GM12878 (cell line): ENCODE data around the gene FZR1.

Experiments used
- CEBPB ChIP-seq, 2 experiments: fragments of 150-350 bp in 1 of 2; IDR thresholded peaks; 2 replicates each; pipeline ENCODE4 v1.6.1; 2012 to 2014; ENCODE audit warnings: low read depth in 2 of 2, low read length in 2 of 2, borderline replicate concordance in 1 of 2, inconsistent platforms in 1 of 2
- CHD2 ChIP-seq: IDR thresholded peaks from 2 replicates; pipeline ENCODE4 v1.6.1; 2011; ENCODE audit warnings: low read depth, low read length, improper control_type of control experiment, borderline replicate concordance
- HCFC1 ChIP-seq: fragments of 150-350 bp; IDR thresholded peaks from 2 replicates; pipeline ENCODE4 v1.6.1; 2014; ENCODE audit warnings: low read length
- NFIC ChIP-seq: IDR thresholded peaks from 2 replicates; pipeline ENCODE4 v1.6.1; 2012; ENCODE audit warnings: low read depth, mild to moderate bottlenecking, inconsistent platforms, low read length, moderate library complexity
- NR2C1 ChIP-seq: fragments of 450-650 bp; IDR thresholded peaks from 2 replicates; pipeline ENCODE4 v1.6.1; 2017; ENCODE audit warnings: antibody characterized with exemption, mild to moderate bottlenecking, moderate library complexity
- POLR2AphosphoS5 ChIP-seq: IDR thresholded peaks from 2 replicates; pipeline ENCODE4 v1.6.1; 2011; ENCODE audit warnings: mild to moderate bottlenecking, low read length, inconsistent platforms
- SIX5 ChIP-seq: IDR thresholded peaks from 2 replicates; pipeline ENCODE4 v1.6.1; 2011; ENCODE audit warnings: mild to moderate bottlenecking, low read depth, low read length, moderate library complexity; ENCODE audit not compliant: severe bottlenecking
- SRF ChIP-seq, 2 experiments: IDR thresholded peaks; 2 replicates each; pipeline ENCODE4 v1.6.1; 2011; ENCODE audit warnings: low read depth in 2 of 2, low read length in 2 of 2, mild to moderate bottlenecking in 1 of 2, moderate library complexity in 1 of 2
- TF ChIP-seq, protein P1 (sequence below): fragments of 450-650 bp; formaldehyde crosslinking; IDR thresholded peaks from 2 replicates; pipeline ENCODE4 v1.4.0; 2022; ENCODE audit warnings: mild to moderate bottlenecking, moderate library complexity
- TF ChIP-seq, protein P2 (sequence below), 3 experiments: IDR thresholded peaks in 2 of 3; conservative IDR thresholded peaks in 1 of 3; 2 replicates each; pipeline ENCODE4 v1.5.1; 2011; ENCODE audit warnings: low read depth in 3 of 3, low read length in 3 of 3, mild to moderate bottlenecking in 3 of 3, control low read depth in 2 of 3, moderate library complexity in 2 of 3, inconsistent platforms in 1 of 3, mixed read lengths in 1 of 3; ENCODE audit not compliant: control insufficient read depth in 2 of 3, insufficient read depth in 1 of 3; ENCODE audit errors: extremely low read depth in 1 of 3
- TF ChIP-seq, protein P3 (sequence below): fragments of 450-650 bp; IDR thresholded peaks from 2 replicates; pipeline ENCODE4 v1.6.1; 2016; ENCODE audit warnings: mild to moderate bottlenecking

DNA sequence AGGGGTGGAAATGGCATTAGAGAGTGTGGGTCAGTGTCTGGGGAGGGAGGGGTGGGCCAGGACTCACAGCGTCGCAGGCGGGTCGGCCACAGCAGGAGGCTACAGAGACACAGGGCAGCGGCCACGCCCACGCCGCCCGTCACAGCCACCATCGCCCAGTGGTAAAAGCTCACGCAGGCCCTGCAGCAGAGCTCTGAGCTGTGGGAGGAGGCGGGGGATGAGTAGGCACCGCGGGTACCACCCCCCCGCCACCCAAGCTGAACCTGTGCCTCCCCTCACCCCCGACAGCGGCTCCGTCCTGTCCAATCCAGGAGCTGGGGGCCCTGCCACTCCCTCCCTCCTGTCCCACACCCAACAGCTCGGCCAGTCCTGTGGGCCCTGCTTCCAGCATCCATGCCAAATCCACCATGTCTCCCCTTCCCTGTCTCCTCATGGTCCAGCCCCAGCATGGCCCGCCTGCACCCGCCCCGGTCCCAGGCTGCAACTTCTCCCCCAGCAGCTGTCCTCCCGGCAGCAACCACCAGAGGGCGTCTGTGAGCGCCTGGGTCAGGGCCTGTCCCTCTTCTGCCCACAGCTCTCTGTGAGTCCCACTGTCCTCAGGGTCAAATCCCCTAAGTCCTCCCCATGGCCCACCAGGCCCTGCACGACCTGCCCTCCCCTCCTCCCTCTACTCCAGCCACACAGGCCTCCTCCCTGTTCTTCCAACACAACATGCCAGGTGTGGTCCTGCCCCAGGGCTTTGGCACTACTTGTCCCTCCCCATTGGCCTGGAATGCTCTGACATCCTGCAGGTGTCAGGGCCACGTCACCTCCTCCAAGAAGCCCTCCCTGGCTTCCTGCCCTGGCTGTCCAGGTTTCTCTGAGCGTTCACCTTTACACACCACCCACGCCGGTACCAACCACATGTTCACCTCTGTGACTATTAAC is 38.9 kb downstream of the FZR1 start:
- TF ChIP-seq SRF (IDR thresholded peaks at IDR 0.05; ENCODE audit: low read depth in 2 of 2, low read length in 2 of 2) (no peak), CHD2 (no peak), CEBPB (IDR thresholded peaks at IDR 0.05; ENCODE audit: borderline replicate concordance in 1 of 2, low read depth in 2 of 2, low read length in 2 of 2) (no peak), POLR2AphosphoS5 (no peak), HCFC1 (no peak), SIX5 (no peak), NR2C1 (no peak), NFIC (no peak)
- TF ChIP-seq, protein P1, sequence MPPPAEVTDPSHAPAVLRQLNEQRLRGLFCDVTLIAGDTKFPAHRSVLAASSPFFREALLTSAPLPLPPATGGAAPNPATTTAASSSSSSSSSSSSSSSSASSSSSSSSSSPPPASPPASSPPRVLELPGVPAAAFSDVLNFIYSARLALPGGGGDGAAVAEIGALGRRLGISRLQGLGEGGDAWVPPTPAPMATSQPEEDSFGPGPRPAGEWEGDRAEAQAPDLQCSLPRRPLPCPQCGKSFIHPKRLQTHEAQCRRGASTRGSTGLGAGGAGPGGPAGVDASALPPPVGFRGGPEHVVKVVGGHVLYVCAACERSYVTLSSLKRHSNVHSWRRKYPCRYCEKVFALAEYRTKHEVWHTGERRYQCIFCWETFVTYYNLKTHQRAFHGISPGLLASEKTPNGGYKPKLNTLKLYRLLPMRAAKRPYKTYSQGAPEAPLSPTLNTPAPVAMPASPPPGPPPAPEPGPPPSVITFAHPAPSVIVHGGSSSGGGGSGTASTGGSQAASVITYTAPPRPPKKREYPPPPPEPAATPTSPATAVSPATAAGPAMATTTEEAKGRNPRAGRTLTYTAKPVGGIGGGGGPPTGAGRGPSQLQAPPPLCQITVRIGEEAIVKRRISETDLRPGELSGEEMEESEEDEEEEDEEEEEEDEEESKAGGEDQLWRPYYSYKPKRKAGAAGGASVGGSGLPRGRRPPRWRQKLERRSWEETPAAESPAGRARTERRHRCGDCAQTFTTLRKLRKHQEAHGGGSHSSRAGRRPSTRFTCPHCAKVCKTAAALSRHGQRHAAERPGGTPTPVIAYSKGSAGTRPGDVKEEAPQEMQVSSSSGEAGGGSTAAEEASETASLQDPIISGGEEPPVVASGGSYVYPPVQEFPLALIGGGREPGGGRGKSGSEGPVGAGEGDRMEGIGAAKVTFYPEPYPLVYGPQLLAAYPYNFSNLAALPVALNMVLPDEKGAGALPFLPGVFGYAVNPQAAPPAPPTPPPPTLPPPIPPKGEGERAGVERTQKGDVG (CRISPR knock-in tag), result no peak
- TF ChIP-seq, protein P2, sequence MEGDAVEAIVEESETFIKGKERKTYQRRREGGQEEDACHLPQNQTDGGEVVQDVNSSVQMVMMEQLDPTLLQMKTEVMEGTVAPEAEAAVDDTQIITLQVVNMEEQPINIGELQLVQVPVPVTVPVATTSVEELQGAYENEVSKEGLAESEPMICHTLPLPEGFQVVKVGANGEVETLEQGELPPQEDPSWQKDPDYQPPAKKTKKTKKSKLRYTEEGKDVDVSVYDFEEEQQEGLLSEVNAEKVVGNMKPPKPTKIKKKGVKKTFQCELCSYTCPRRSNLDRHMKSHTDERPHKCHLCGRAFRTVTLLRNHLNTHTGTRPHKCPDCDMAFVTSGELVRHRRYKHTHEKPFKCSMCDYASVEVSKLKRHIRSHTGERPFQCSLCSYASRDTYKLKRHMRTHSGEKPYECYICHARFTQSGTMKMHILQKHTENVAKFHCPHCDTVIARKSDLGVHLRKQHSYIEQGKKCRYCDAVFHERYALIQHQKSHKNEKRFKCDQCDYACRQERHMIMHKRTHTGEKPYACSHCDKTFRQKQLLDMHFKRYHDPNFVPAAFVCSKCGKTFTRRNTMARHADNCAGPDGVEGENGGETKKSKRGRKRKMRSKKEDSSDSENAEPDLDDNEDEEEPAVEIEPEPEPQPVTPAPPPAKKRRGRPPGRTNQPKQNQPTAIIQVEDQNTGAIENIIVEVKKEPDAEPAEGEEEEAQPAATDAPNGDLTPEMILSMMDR (IDR thresholded peaks at IDR 0.05 in 2 of 3, conservative IDR thresholded peaks at IDR 0.05 in 1 of 3; ENCODE audit: control insufficient read depth in 2 of 3, extremely low read depth in 1 of 3, insufficient read depth in 1 of 3, low read depth in 3 of 3, low read length in 3 of 3), result peak; percentile 85 to 99 (median 91)
- TF ChIP-seq, protein P3, sequence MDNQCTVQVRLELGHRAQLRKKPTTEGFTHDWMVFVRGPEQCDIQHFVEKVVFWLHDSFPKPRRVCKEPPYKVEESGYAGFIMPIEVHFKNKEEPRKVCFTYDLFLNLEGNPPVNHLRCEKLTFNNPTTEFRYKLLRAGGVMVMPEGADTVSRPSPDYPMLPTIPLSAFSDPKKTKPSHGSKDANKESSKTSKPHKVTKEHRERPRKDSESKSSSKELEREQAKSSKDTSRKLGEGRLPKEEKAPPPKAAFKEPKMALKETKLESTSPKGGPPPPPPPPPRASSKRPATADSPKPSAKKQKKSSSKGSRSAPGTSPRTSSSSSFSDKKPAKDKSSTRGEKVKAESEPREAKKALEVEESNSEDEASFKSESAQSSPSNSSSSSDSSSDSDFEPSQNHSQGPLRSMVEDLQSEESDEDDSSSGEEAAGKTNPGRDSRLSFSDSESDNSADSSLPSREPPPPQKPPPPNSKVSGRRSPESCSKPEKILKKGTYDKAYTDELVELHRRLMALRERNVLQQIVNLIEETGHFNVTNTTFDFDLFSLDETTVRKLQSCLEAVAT, result no peak
